Measurements from ENCODE around the gene DLEU7.
A peak's percentile ranks its signal among the peaks of the same experiment; 100 is the strongest.

DLEU7 gene

GRCh38 chr13:50841786-50842185 lies 1.7 kb downstream of the DLEU7 start:
- ChIA-PET CTCF (no interaction called here), POLR2A (no interaction called here)
- Histone ChIP-seq H3K4me3 (ENCODE audit: low read depth, low read length) (no peak overlapping the region), H3K4me1 (ENCODE audit: control insufficient read depth, insufficient read depth, low read length) (no peaks in the 10 kb centered on the region), H3K9me3 (ENCODE audit: control insufficient read depth, insufficient read depth, low read depth, low read length) (no peaks in the 10 kb centered on the region), H3K36me3 (ENCODE audit: control insufficient read depth in 2 of 2, insufficient read depth in 1 of 2, low read length in 2 of 2) (no peaks in the 10 kb centered on the region), H3K27ac (ENCODE audit: extremely low read depth, low read depth, low read length) (no peak overlapping the region)
- TF ChIP-seq SALL2 (tag by site-specific recombination; IDR thresholded peaks at IDR 0.05; ENCODE audit: borderline replicate concordance) (no peak), EGR2 (tag by site-specific recombination; IDR thresholded peaks at IDR 0.05; ENCODE audit: low read depth) (0 out of 2 replicates have a peak, but pooled peaks have one; percentile 17)

DNA sequence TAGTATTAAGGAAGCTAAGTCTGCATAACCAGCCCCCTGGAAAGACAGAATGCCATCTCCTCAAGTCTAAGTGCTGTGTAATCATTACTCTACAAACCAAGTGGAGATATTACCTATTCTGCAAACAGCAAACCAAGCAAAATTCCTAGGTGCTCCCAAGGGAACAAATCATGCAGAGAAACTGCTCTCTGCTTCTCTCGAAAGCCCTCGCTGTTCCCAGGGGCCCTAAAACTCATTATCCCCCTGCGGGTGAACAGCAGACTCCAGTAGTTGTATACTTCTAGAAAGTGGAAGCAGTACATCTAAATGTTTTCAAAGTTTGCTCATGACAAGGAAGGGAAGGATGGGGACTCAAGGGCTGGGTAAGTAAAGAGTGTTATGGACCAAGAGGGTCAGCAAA lies 3.2 kb downstream of the DLEU7 start:
- POLR2A ChIA-PET = no interaction called here
- H3K4me1 ChIP-seq (ENCODE audit: control insufficient read depth, insufficient read depth, low read length) = no peaks in the 10 kb centered on the region
- no peaks in the 10 kb centered on the region for H3K36me3 ChIP-seq (ENCODE audit: control insufficient read depth in 2 of 2, insufficient read depth in 1 of 2, low read length in 2 of 2)
- no peak overlapping the region for H3K4me3 ChIP-seq (ENCODE audit: low read depth, low read length)
- H3K27ac ChIP-seq (ENCODE audit: extremely low read depth, low read depth, low read length) = no peak overlapping the region
- H3K9me3 ChIP-seq (ENCODE audit: control insufficient read depth, insufficient read depth, low read depth, low read length) = no peaks in the 10 kb centered on the region
- TF ChIP-seq ZNF398 (tag by site-specific recombination; IDR thresholded peaks at IDR 0.05) = no peak
- CTCF ChIA-PET = interaction anchor here (0.7 kb wide), 1 partner anchor 865 kb away, joined by 4 read pairs; no protein-coding TSS in a partner anchor

DNA sequence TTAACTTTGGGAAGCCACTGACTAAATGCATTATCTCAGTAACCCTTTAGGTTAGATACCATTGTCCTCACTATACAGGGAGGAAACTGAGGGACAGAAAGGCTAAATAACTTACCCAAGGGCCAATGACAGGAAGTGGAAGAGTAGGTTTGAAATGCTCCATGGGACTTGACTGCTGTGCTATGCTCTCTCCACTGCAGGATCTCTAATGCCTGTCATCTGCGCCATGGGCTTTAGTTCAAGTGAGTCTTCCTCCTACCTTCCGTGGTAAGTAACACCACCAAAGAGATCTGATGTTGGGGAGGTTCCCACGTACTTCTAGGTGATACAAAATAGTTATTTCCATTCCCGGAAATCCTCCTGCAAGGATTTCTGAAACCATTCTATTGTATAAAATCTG lies 3.7 kb downstream of the DLEU7 start:
- CTCF ChIA-PET = interaction anchor here (0.7 kb wide), 2 partner anchors 150 to 865 kb away, joined by 3 to 4 read pairs; no protein-coding TSS in a partner anchor
- no peaks in the 10 kb centered on the region for H3K36me3 ChIP-seq (ENCODE audit: control insufficient read depth in 2 of 2, insufficient read depth in 1 of 2, low read length in 2 of 2)
- H3K9me3 ChIP-seq (ENCODE audit: control insufficient read depth, insufficient read depth, low read depth, low read length) = no peaks in the 10 kb centered on the region
- H3K4me1 ChIP-seq (ENCODE audit: control insufficient read depth, insufficient read depth, low read length) = no peaks in the 10 kb centered on the region
- no peak overlapping the region for H3K4me3 ChIP-seq (ENCODE audit: low read depth, low read length)
- TF ChIP-seq ZNF223 (tag by site-specific recombination; IDR thresholded peaks at IDR 0.05) (no peak), ZNF549 (tag by site-specific recombination; IDR thresholded peaks at IDR 0.05) (no peak), ZNF423 (tag by site-specific recombination; IDR thresholded peaks at IDR 0.05) (no peak), ZNF596 (tag by site-specific recombination; IDR thresholded peaks at IDR 0.05) (no peak), SP7 (tag by site-specific recombination; IDR thresholded peaks at IDR 0.05) (no peak), ZNF843 (tag by site-specific recombination; IDR thresholded peaks at IDR 0.05) (no peak)
- POLR2A ChIA-PET = no interaction called here
- no peak overlapping the region for H3K27ac ChIP-seq (ENCODE audit: extremely low read depth, low read depth, low read length)

DNA sequence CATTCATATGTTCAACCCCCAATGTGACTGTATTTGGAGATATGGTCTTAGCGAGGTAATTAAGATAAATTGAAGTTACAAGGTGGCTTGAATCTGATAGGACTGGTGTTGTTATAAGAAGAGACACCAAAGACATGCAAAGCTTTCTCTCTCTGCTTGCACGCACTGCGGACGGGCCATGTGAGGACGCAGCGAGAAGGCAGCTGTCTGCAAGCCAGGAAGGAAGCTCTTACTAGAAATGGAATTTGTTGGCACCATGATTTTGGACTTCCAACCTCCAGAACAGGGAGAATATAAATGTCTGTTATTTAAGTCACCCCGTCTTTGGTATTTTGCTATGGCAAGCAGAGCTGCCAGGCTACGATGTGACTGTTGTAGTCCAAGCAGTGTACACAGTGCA lies 4.8 kb downstream of the DLEU7 start:
- no peak overlapping the region for H3K27ac ChIP-seq (ENCODE audit: extremely low read depth, low read depth, low read length)
- TF ChIP-seq ZNF155 (tag by site-specific recombination; IDR thresholded peaks at IDR 0.05) (no peak), ZNF626 (tag by site-specific recombination; IDR thresholded peaks at IDR 0.05) (no peak)
- no peaks in the 10 kb centered on the region for H3K4me1 ChIP-seq (ENCODE audit: control insufficient read depth, insufficient read depth, low read length)
- CTCF ChIA-PET = no interaction called here
- no peaks in the 10 kb centered on the region for H3K9me3 ChIP-seq (ENCODE audit: control insufficient read depth, insufficient read depth, low read depth, low read length)
- POLR2A ChIA-PET = no interaction called here
- no peak overlapping the region for H3K4me3 ChIP-seq (ENCODE audit: low read depth, low read length)
- no peaks in the 10 kb centered on the region for H3K36me3 ChIP-seq (ENCODE audit: control insufficient read depth in 2 of 2, insufficient read depth in 1 of 2, low read length in 2 of 2)

DNA sequence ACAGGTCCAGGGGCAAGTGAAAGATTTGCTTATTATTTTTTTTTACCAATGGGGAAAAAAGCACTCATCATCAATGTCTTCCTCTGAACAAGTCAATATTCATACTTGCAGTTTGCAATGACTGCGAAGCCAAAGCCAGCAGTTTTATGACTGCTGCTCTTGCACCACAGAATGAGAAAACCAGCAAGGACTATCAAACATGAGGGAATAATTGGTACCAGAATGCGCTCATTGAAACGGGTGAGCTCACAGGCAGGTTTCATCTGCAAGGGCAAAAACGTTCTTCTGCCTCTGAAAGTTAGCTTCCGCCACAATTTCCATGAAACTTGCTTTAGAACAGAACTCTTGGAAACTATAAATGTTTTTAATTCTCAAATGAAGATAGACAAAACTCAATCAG lies 5.5 kb downstream of the DLEU7 start:
- CTCF ChIA-PET = no interaction called here
- no peaks in the 10 kb centered on the region for H3K36me3 ChIP-seq (ENCODE audit: control insufficient read depth in 2 of 2, insufficient read depth in 1 of 2, low read length in 2 of 2)
- H3K9me3 ChIP-seq (ENCODE audit: control insufficient read depth, insufficient read depth, low read depth, low read length) = no peaks in the 10 kb centered on the region
- H3K4me3 ChIP-seq (ENCODE audit: low read depth, low read length) = no peak overlapping the region
- POLR2A ChIA-PET = no interaction called here
- H3K4me1 ChIP-seq (ENCODE audit: control insufficient read depth, insufficient read depth, low read length) = no peaks in the 10 kb centered on the region
- H3K27ac ChIP-seq (ENCODE audit: extremely low read depth, low read depth, low read length) = no peak overlapping the region
- TF ChIP-seq PRDM1 (tag by site-specific recombination; IDR thresholded peaks at IDR 0.05) (no peak), ZNF274 (IDR thresholded peaks at IDR 0.05; ENCODE audit: low read length) (no peak), ZNF274 (tag by site-specific recombination; IDR thresholded peaks at IDR 0.05; ENCODE audit: borderline replicate concordance) (no peak), HOXA7 (CRISPR knock-in tag; IDR thresholded peaks at IDR 0.05; ENCODE audit: borderline replicate concordance) (no peak), ZNF211 (tag by site-specific recombination; IDR thresholded peaks at IDR 0.05; ENCODE audit: low read depth) (no peak), ZNF48 (tag by site-specific recombination; IDR thresholded peaks at IDR 0.05) (no peak), ZFP69B (tag by site-specific recombination; IDR thresholded peaks at IDR 0.05) (no peak), ZNF175 (tag by site-specific recombination; IDR thresholded peaks at IDR 0.05) (no peak), ZNF596 (tag by site-specific recombination; IDR thresholded peaks at IDR 0.05) (no peak)
- TF ChIP-seq, protein P1, sequence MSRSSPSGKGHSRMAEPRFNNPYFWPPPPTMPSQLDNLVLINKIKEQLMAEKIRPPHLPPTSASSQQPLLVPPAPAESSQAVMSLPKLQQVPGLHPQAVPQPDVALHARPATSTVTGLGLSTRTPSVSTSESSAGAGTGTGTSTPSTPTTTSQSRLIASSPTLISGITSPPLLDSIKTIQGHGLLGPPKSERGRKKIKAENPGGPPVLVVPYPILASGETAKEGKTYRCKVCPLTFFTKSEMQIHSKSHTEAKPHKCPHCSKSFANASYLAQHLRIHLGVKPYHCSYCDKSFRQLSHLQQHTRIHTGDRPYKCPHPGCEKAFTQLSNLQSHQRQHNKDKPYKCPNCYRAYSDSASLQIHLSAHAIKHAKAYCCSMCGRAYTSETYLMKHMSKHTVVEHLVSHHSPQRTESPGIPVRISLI (tag by site-specific recombination; IDR thresholded peaks at IDR 0.05) = no peak
- TF ChIP-seq, protein P2, sequence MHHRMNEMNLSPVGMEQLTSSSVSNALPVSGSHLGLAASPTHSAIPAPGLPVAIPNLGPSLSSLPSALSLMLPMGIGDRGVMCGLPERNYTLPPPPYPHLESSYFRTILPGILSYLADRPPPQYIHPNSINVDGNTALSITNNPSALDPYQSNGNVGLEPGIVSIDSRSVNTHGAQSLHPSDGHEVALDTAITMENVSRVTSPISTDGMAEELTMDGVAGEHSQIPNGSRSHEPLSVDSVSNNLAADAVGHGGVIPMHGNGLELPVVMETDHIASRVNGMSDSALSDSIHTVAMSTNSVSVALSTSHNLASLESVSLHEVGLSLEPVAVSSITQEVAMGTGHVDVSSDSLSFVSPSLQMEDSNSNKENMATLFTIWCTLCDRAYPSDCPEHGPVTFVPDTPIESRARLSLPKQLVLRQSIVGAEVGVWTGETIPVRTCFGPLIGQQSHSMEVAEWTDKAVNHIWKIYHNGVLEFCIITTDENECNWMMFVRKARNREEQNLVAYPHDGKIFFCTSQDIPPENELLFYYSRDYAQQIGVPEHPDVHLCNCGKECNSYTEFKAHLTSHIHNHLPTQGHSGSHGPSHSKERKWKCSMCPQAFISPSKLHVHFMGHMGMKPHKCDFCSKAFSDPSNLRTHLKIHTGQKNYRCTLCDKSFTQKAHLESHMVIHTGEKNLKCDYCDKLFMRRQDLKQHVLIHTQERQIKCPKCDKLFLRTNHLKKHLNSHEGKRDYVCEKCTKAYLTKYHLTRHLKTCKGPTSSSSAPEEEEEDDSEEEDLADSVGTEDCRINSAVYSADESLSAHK (tag by site-specific recombination; IDR thresholded peaks at IDR 0.05) = no peak
